IMR-90 (cell line): ENCODE results near the gene AUTS2. TPM values are rescaled to one million over a fixed set of nuclear protein-coding genes. Genes with fewer than 3 reads are reported as not detected.

ENCODE experiments used
- ATAC-seq: fragments of 200-7000 bp; cut with Tn5 transposase; 2 replicates; pipeline ENCODE4 v1.9.1; 2020; ENCODE audit warnings: low read depth, mild to moderate bottlenecking, moderate library complexity
- BruUV-seq: library from RNA; stranded (reverse); fragments of 400-500 nt; replicated peaks from 2 replicates; lab custom pipeline; 2021; lab: Mats Ljungman, UMichigan
- CTCF ChIA-PET: fragments of 300-600 bp; formaldehyde crosslinking; extraction: SDS; loops from one replicate; lab custom pipeline; 2021; ENCODE audit warnings: antibody characterized with exemption; lab: Yijun Ruan, JAX
- POLR2A ChIA-PET: fragments of 300-600 bp; sonication (Branson Sonifier 250); formaldehyde crosslinking; loops from one replicate; lab custom pipeline; 2022; ENCODE audit warnings: antibody characterized with exemption; ENCODE audit not compliant: unreplicated experiment; lab: Charles Lee
- DNase-seq: peaks from one replicate; pipeline ENCODE4 v3.0.0; 2013
- H2AFZ ChIP-seq: replicated peaks from 2 replicates; pipeline ENCODE3; 2013; ENCODE audit warnings: low read length, mild to moderate bottlenecking; ENCODE audit not compliant: poor library complexity
- H2AK5ac ChIP-seq: 2 replicates; pipeline ENCODE4 v1.6.1; 2013; ENCODE audit warnings: low read depth, low read length, inconsistent platforms
- H2AK9ac ChIP-seq: replicated peaks from 2 replicates; pipeline ENCODE3; 2013; ENCODE audit warnings: mild to moderate bottlenecking, low read depth, low read length, moderate library complexity; ENCODE audit not compliant: poor library complexity
- H2BK120ac ChIP-seq: 2 replicates; pipeline ENCODE4 v1.6.1; 2013; ENCODE audit warnings: low read depth, low read length, inconsistent platforms
- H2BK15ac ChIP-seq: 3 replicates; pipeline ENCODE4 v1.6.1; 2013; ENCODE audit warnings: low read depth, low read length, inconsistent platforms
- H2BK20ac ChIP-seq: 2 replicates; pipeline ENCODE4 v1.6.1; 2013; ENCODE audit warnings: low read depth, mild to moderate bottlenecking, inconsistent platforms, low read length, moderate library complexity
- H2BK5ac ChIP-seq: 2 replicates; pipeline ENCODE4 v1.6.1; 2013; ENCODE audit warnings: mild to moderate bottlenecking, low read depth, low read length, inconsistent platforms; ENCODE audit not compliant: poor library complexity, severe bottlenecking
- H3K14ac ChIP-seq: replicated peaks from 2 replicates; pipeline ENCODE4 v1.6.1; 2013; ENCODE audit warnings: low read depth, low read length, inconsistent platforms
- H3K18ac ChIP-seq: 2 replicates; pipeline ENCODE4 v1.6.1; 2013; ENCODE audit warnings: low read depth, low read length, control low read depth
- H3K23ac ChIP-seq: 2 replicates; pipeline ENCODE4 v1.6.1; 2013; ENCODE audit warnings: low read depth, low read length, inconsistent platforms
- H3K27ac ChIP-seq: 2 replicates; pipeline ENCODE4 v1.5.1; 2013; ENCODE audit warnings: mild to moderate bottlenecking, control low read depth, low read length; ENCODE audit not compliant: insufficient read depth
- H3K27me3 ChIP-seq: 2 replicates; pipeline ENCODE4 v1.6.1; 2013; ENCODE audit warnings: low read length; ENCODE audit not compliant: control insufficient read depth, insufficient read depth
- H3K36me3 ChIP-seq: 2 replicates; pipeline ENCODE4 v1.6.1; 2013; ENCODE audit warnings: low read length, mixed read lengths; ENCODE audit not compliant: control insufficient read depth, insufficient read depth
- H3K4ac ChIP-seq: 2 replicates; pipeline ENCODE4 v1.6.1; 2013; ENCODE audit warnings: low read depth, low read length, inconsistent platforms
- H3K4me1 ChIP-seq: 2 replicates; pipeline ENCODE4 v1.6.1; 2013; ENCODE audit warnings: low read length, mixed read lengths; ENCODE audit not compliant: control insufficient read depth, insufficient read depth
- H3K4me2 ChIP-seq: 2 replicates; pipeline ENCODE4 v1.6.1; 2013; ENCODE audit warnings: low read depth, mild to moderate bottlenecking, control low read depth, low read length, moderate library complexity
- H3K4me3 ChIP-seq: 2 replicates; pipeline ENCODE4 v1.5.1; 2013; ENCODE audit warnings: low read depth, mild to moderate bottlenecking, control low read depth, low read length, moderate library complexity; ENCODE audit not compliant: insufficient read depth
- H3K56ac ChIP-seq: 2 replicates; pipeline ENCODE4 v1.6.1; 2013; ENCODE audit warnings: low read length, inconsistent platforms; ENCODE audit not compliant: insufficient read depth; ENCODE audit errors: extremely low read depth
- H3K79me1 ChIP-seq, 2 experiments: 2 replicates each; pipeline ENCODE4 v1.6.1; 2013; ENCODE audit warnings: low read length in 2 of 2, inconsistent platforms in 1 of 2, low read depth in 1 of 2
- H3K9ac ChIP-seq: 2 replicates; pipeline ENCODE4 v1.6.1; 2013; ENCODE audit warnings: low read depth, low read length, control low read depth
- H3K9me1 ChIP-seq: 2 replicates; pipeline ENCODE4 v1.6.1; 2013; ENCODE audit warnings: low read length, inconsistent platforms; ENCODE audit not compliant: insufficient read depth
- H3K9me3 ChIP-seq: 2 replicates; pipeline ENCODE4 v1.6.1; 2013; ENCODE audit warnings: low read length; ENCODE audit not compliant: control insufficient read depth, insufficient read depth
- H4K20me1 ChIP-seq: 2 replicates; pipeline ENCODE4 v1.6.1; 2013; ENCODE audit warnings: low read length, inconsistent platforms; ENCODE audit not compliant: insufficient read depth
- H4K5ac ChIP-seq: 2 replicates; pipeline ENCODE4 v1.6.1; 2013; ENCODE audit warnings: mild to moderate bottlenecking, low read depth, low read length, control low read depth
- H4K8ac ChIP-seq, 2 experiments: 2 replicates each; pipeline ENCODE4 v1.6.1; 2013; ENCODE audit warnings: low read depth in 2 of 2, low read length in 2 of 2, control low read depth in 1 of 2, inconsistent platforms in 1 of 2
- H4K91ac ChIP-seq: 2 replicates; pipeline ENCODE4 v1.6.1; 2013; ENCODE audit warnings: low read depth, low read length, inconsistent platforms; ENCODE audit not compliant: insufficient read depth
- BHLHE40 ChIP-seq: fragments of 150-350 bp; IDR thresholded peaks from 2 replicates; pipeline ENCODE4 v1.6.1; 2016; ENCODE audit warnings: mild to moderate bottlenecking, low read depth, low read length
- MAFK ChIP-seq: IDR thresholded peaks from 2 replicates; pipeline ENCODE4 v1.6.1; 2012; ENCODE audit warnings: low read depth, low read length, improper control_type of control experiment
- POLR2A ChIP-seq: IDR thresholded peaks from 2 replicates; pipeline ENCODE4 v1.6.1; 2012; ENCODE audit warnings: mild to moderate bottlenecking, low read depth, low read length
- RAD21 ChIP-seq: IDR thresholded peaks from 2 replicates; pipeline ENCODE4 v1.6.1; 2012; ENCODE audit warnings: low read length, improper control_type of control experiment
- WGBS, 2 experiments: methylation state at CpG; one replicate each; pipeline versions ENCODE4 v1.1.5 to v1.1.7; 2013; ENCODE audit warnings: missing lambda C conversion rate in 2 of 2; ENCODE audit not compliant: insufficient read length in 1 of 2; ENCODE audit errors: extremely low coverage in 2 of 2; 5-methylcytosine and 5-hydroxymethylcytosine counted together
- dilution Hi-C: fragments of 300-500 bp; cut with HindIII; formaldehyde crosslinking; loops from one replicate; pipeline ENCODE4 v1.14.3; 2018; ENCODE audit warnings: low sequenced_read_pairs; ENCODE audit not compliant: unreplicated experiment
- in situ Hi-C: fragments of 300-500 bp; cut with MboI; formaldehyde crosslinking; loops from 3 replicates; pipeline ENCODE4 v1.14.3; 2019; ENCODE audit warnings: low sequenced_read_pairs, inconsistent platforms, mixed read lengths
- intact Hi-C: fragments of 100-400 bp; cut with micrococcal nuclease; formaldehyde crosslinking; loops from 2 replicates; pipeline ENCODE4 v1.10.0; 2022
- polyA plus RNA-seq, 3 experiments: library from polyadenylated mRNA; depleted of rRNA; stranded (reverse); fragments of >200 nt; gene quantifications; 2 replicates each; pipeline ENCODE4 v1.2.3, GENCODE V29; 2012; ENCODE audit warnings: low replicate concordance in 1 of 3
- total RNA-seq: library from RNA; depleted of rRNA; stranded (reverse); fragments of >200 nt; gene quantifications from 2 replicates; pipeline ENCODE4 v1.2.3, GENCODE V29; 2012
- TF ChIP-seq, protein P1 (sequence below): conservative IDR thresholded peaks from 2 replicates; pipeline ENCODE4 v1.5.1; 2012; ENCODE audit warnings: mild to moderate bottlenecking, low read depth, low read length, improper control_type of control experiment
- TF ChIP-seq, protein P2 (sequence below): fragments of 150-350 bp; IDR thresholded peaks from 2 replicates; pipeline ENCODE4 v1.6.1; 2016; ENCODE audit warnings: low read depth, mild to moderate bottlenecking, low read length, moderate library complexity, borderline replicate concordance

AUTS2 gene
- total and polyA plus RNA-seq, 2 of the 4 experiments (the other 2 are of a cell fraction), result 0.90 to 3.0 TPM

DNA sequence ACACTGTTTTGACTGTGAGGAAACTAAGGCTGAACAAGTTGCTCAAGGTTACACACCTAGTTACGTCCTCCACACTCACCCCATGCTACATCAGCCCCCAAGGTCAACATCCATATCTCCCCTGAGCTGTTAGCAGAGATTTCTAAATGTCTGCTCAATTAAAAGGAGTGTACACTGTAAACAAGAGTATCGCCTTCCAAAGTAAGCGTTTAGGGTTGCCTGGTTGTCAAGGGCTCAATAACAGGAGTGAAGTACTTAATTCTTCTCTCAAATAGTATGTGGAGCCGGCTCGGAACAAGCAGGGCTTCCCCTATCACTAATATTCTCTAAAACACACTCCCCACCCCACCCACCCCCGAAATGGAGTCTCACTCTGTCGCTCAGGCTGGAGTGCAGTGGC is 1120.8 kb downstream of the AUTS2 start:
- Histone ChIP-seq H2BK15ac (no peak overlapping the region), H3K4me1 (no peaks in the 10 kb centered on the region), H3K4me3 (no peak overlapping the region), H2BK5ac (no peak overlapping the region), H4K20me1 (no peaks in the 10 kb centered on the region), H3K14ac (no peak overlapping the region), H3K4ac (no peak overlapping the region), H2AK9ac (no peak overlapping the region), H2BK20ac (no peak overlapping the region), H3K9me3 (peaks cover 2% of the 10 kb centered on the region; the same call in 1 of the 2 replicates), H3K27ac (no peak overlapping the region), H2AK5ac (no peak overlapping the region), H2BK120ac (no peak overlapping the region), H3K9me1 (no peaks in the 10 kb centered on the region), H4K8ac (no peak overlapping the region), H3K79me1 (peaks cover 0 to 3% of the 10 kb centered on the region in 2 experiments; a peak in 2 of 4 replicates), H3K56ac (no peak overlapping the region), H4K91ac (no peak overlapping the region), H3K18ac (no peak overlapping the region), H3K23ac (no peak overlapping the region), H4K5ac (no peak overlapping the region), H3K9ac (no peak overlapping the region), H3K4me2 (no peak overlapping the region), H3K36me3 (no peaks in the 10 kb centered on the region), H3K27me3 (no peaks in the 10 kb centered on the region), H2AFZ (no peak overlapping the region)
- ATAC-seq (no peak), DNase-seq (no peak)
- no TSS peak for BruUV-seq
- in situ Hi-C loops, result no loop called here
- intact Hi-C loops, result no loop called here
- CTCF ChIA-PET, result no interaction called here
- WGBS, 2 experiments, result no CpG with 5 or more reads among the region's 7 CpGs
- dilution Hi-C loops, result no loop called here
- POLR2A ChIA-PET, result no interaction called here
- TF ChIP-seq, protein P1, sequence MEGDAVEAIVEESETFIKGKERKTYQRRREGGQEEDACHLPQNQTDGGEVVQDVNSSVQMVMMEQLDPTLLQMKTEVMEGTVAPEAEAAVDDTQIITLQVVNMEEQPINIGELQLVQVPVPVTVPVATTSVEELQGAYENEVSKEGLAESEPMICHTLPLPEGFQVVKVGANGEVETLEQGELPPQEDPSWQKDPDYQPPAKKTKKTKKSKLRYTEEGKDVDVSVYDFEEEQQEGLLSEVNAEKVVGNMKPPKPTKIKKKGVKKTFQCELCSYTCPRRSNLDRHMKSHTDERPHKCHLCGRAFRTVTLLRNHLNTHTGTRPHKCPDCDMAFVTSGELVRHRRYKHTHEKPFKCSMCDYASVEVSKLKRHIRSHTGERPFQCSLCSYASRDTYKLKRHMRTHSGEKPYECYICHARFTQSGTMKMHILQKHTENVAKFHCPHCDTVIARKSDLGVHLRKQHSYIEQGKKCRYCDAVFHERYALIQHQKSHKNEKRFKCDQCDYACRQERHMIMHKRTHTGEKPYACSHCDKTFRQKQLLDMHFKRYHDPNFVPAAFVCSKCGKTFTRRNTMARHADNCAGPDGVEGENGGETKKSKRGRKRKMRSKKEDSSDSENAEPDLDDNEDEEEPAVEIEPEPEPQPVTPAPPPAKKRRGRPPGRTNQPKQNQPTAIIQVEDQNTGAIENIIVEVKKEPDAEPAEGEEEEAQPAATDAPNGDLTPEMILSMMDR, result no peak
- TF ChIP-seq MAFK (no peak), RAD21 (no peak), POLR2A (no peak), BHLHE40 (no peak)
- TF ChIP-seq, protein P2, sequence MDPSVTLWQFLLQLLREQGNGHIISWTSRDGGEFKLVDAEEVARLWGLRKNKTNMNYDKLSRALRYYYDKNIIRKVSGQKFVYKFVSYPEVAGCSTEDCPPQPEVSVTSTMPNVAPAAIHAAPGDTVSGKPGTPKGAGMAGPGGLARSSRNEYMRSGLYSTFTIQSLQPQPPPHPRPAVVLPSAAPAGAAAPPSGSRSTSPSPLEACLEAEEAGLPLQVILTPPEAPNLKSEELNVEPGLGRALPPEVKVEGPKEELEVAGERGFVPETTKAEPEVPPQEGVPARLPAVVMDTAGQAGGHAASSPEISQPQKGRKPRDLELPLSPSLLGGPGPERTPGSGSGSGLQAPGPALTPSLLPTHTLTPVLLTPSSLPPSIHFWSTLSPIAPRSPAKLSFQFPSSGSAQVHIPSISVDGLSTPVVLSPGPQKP, result no peak
